ENCODE measurements around the gene COL6A3.
"Not testable (repeated sequence)": the region's sequence is repeated elsewhere in the genome, so short reads cannot be mapped to it uniquely, and the experiment has no call there.

Gene COL6A3

DNA sequence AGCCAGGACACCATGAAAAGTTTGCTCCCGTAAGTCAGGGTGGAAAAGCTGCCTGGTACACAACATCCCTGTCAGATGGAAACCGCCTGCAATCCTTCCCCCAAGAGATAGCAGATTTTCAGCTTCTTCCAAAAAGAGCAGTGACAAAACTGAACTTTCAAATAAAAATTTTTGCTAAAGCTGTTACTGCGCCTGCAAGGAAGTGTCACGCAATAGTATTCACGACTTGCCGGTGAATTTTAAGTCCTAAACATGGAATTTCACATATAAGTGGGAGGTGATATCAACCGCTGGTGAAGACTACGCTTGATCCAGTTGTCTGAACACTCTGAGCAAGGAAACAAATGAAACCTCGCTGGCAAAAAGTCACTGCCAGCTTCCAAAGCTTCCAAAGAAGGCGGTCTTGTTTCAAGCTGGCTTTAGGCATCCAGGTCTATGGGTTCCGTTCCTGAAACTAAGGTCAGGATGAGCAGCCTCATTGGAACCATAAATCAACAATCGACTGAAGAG lies 2.8 kb downstream of the COL6A3 start:
- no peak for DNase-seq

DNA sequence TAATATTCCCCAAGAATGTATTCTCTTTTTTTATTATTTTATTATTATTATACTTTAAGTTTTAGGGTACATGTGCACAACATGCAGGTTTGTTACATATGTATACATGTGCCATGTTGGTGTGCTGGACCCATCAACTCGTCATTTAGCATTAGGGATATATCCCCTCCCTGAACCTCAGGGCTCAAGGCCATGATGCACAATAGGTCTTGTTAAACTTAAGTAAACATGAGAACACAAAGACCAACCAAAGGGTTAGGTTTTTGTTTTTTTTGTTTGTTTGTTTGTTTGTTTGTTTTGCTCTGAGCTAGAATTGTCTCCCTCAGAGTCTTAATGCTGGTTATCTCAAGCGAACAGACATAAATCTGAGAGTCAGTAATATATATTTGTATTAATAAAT lies 4.7 kb downstream of the COL6A3 start:
- not testable (repeated sequence) for DNase-seq

- no peak for DNase-seq
Measured at GRCh38 chr2:237408335-237409000, 5.5 kb downstream of the COL6A3 start.

DNA sequence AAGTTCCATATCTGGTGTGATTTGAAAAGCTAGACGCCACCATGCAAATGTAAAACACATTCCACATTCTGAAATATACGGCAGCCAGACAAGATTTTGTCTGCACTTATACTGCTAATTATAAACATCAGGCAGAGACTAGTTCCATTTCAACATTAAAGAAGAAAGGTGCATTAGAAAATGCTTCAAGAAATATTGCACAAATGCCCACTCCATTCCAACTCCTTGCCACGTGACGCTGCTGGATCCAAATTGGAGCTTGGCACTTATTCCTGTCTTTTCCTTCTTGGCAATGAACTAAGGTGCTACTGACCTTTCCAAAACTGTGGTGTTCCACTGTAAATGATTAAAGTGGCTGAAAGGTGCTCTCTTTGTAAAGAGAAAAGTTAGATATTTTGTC lies 6.3 kb downstream of the COL6A3 start:
- no peak for DNase-seq

GRCh38 chr2:237406371-237406895 lies 7.5 kb downstream of the COL6A3 start:
- DNase-seq, result no peak

- DNase-seq, result no peak
Measured at GRCh38 chr2:237405605-237406004, 8.4 kb downstream of the COL6A3 start.

- DNase-seq, result no peak
Measured at GRCh38 chr2:237405006-237405559, 8.9 kb downstream of the COL6A3 start.

DNA sequence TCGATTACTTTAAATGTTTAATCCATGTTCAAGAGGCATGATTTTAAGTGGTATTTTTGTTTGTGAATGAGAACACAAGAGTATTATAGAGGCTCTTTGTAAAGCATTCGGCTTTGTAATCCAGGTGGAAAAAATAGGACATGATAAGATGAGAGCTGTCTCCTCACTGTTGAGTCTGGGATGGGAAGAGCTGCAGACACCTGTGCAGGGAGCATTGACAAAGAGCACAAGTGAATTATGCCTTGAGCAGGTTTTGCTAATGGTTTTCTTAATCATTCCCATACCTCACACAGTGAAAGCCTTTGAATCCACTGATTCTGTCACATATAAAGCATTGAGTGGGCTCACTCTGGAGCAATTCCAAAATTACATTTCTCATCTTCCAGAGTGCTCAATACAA lies 9.6 kb downstream of the COL6A3 start:
- no peak for DNase-seq

- DNase-seq, result no peak
Measured at GRCh38 chr2:237403024-237403882, 10.7 kb downstream of the COL6A3 start.

GRCh38 chr2:237400199-237400598 lies 13.8 kb downstream of the COL6A3 start:
- no peak for DNase-seq

GRCh38 chr2:237397072-237397471 lies 16.9 kb downstream of the COL6A3 start:
- DNase-seq, result no peak

DNA sequence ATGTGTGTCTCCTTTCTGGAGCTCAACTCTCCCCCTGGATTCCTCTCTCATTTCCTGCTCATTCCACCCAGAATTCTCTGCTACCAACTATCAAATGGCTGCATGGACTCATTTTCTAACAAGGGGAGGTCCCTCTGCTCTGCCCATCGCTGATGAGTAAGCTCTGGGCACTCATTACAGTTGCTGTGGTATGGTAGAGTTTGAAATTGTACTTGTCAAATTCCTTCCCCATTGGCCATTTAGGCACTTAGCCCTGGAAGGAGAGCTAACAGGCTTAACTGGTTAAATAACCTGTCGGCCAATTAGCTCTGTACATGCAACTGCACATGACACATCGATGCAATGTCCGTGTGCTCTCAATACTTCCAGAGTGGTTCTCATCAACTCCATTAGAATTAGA lies 20.4 kb downstream of the COL6A3 start:
- no peak for DNase-seq

DNA sequence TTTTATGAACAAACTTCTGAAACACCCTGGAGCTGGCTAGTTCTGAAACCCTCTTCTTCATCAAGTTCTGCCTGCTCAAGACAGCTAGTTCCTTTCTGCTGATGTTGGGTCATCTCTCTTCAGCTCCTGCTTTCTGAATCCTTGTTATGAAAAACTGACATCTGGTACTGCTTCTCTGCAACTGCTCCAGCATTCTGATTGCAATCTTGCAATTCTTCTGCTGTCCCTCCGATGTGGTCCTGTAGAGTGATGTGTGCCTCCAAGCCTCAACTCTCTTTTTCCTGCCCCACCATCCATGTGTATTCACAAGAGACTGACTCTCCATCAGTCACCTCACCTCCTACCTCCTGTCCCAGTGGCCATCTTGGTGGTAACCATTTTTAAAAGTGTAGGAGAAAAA lies 21.8 kb downstream of the COL6A3 start:
- no peak for DNase-seq

- no peak for DNase-seq
Measured at GRCh38 chr2:237391140-237391539, 22.8 kb downstream of the COL6A3 start.

DNA sequence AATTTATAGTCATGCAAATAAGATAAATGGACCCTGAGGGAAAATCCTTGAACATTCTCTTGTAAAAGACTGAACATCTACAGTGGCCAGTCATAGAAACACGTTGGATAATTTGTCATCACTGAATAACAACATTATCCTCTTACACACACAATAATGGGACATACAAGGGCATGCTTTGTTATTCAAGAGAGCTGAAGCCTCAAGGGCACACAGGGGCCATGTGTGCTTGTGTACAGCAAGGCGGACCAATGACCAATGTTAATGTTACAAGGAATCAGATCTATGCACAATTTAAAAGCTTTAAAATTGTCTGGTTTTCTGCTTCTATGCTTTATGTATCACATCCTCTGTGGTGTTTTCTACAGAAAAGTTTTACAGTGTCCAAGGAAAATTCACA lies 23.7 kb downstream of the COL6A3 start:
- DNase-seq, result no peak

DNA sequence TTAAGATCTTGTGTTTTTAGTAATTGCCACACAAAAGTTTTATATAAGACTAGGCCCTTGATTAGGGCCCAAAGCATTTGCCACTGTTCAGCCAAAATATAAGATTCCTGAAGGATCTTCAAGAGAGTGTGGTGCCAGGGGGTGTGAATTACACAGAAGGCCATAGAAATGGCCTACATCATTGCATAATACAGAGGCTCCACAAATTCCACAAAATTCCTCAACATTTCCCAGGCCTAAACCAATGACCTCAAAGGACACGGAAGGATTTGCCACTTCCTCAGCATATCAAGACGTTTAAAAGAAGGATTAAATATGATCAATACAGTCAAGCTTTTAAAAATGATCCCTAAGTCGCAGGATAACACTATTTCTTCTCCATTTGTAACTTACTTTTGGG lies 24.1 kb downstream of the COL6A3 start:
- no peak for DNase-seq

DNA sequence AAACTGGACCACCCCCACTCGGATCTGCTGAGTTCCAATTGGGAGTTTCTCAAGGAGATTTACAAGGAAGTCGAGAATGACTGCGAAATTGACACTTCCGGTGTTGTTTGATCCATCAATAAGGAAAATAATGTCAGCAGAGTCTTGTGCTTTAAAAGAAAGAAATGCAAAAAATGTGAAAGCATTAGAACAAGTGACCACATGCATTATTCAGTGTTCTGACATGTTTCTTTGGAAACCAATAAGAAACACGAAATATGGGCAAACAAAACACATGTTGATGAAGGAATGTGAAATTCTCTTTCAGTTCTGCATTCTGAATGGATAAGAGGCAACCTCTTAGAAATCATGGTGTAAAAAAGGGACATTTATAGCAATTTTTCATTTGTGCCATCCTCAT lies 25.9 kb downstream of the COL6A3 start:
- DNase-seq, result no peak

- DNase-seq, result no peak
Measured at GRCh38 chr2:237384672-237385020, 29.3 kb downstream of the COL6A3 start.

- no peak for DNase-seq
Measured at GRCh38 chr2:237383991-237384671, 29.8 kb downstream of the COL6A3 start.

- DNase-seq, result no peak
Measured at GRCh38 chr2:237380768-237381167, 33.2 kb downstream of the COL6A3 start.

DNA sequence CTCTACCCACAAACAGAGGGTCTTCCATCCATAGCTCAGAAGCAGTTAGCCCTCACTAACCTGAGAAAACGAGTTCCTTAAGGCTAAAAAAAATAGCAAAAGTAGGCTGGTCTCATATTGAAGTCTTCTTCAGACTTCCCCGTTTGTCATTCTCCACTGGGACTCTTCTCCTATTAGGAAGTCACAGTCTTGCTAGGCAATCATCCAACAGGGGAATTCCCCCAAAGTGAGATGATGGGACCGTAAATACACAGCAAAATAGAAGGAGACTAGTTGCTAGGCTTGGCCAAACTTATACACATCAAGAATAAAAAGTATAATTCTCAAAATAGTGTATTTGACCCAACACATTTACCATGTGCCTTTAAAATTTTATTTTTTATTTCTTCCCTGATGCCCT lies 34.3 kb downstream of the COL6A3 start:
- DNase-seq, result no peak

DNA sequence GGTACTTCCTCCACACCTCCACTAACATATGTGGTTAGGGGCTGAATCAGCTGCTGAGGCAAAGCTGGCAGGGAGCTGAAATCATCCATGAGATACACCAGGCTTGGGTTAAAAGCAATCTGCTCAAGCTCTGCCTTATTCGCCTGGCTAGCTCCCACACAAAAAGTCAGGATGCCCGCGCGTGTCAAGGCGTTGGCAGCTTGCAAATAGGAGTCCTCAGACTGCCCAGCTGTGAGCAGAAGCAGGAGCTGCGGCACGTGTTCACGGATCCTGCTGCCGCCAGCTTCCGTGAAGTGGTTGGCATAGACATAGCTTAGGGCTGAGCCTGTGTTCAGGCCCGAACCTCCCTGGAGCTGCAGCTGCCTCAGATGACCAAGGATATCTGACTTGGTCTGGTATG lies 35.3 kb downstream of the COL6A3 start:
- DNase-seq, result no peak
